HL-60 (cell line): ENCODE data around the gene FBXO47.
A peak's percentile ranks its signal among the peaks of the same experiment; 100 is the strongest.

Experiments used
- DNase-seq, 2 experiments: peaks; one replicate each; pipeline ENCODE4 v3.0.0-alpha.2; 2010 to 2020; ENCODE audit warnings: low read depth in 1 of 2, low spot score in 1 of 2
- H3K27ac ChIP-seq: fragments of 250-450 bp; sonication (Bioruptor Pico); replicated peaks from 2 replicates; pipeline ENCODE4 v1.5.1; 2020; ENCODE audit warnings: mild to moderate bottlenecking, moderate library complexity
- H3K27me3 ChIP-seq: fragments of 250-450 bp; sonication (Bioruptor Pico); 2 replicates; pipeline ENCODE4 v1.5.1; 2021; ENCODE audit warnings: mild to moderate bottlenecking, moderate library complexity; ENCODE audit not compliant: insufficient read depth, poor library complexity, severe bottlenecking
- H3K4me3 ChIP-seq: replicated peaks from 2 replicates; pipeline ENCODE4 v1.5.1; 2011; ENCODE audit warnings: mild to moderate bottlenecking, control low read depth, low read length; ENCODE audit not compliant: insufficient read depth
- CTCF ChIP-seq: IDR thresholded peaks from one replicate; pipeline ENCODE4 v1.5.1; 2011; ENCODE audit warnings: low read length, control low read depth, inconsistent platforms; ENCODE audit not compliant: insufficient read depth
- GABPA ChIP-seq: IDR thresholded peaks from 2 replicates; pipeline ENCODE4 v1.6.1; 2012; ENCODE audit warnings: low read depth
- POLR2AphosphoS5 ChIP-seq: IDR thresholded peaks from 2 replicates; pipeline ENCODE4 v1.6.1; 2012; ENCODE audit warnings: low read depth
- REST ChIP-seq: IDR thresholded peaks from 2 replicates; pipeline ENCODE4 v1.6.1; 2012; ENCODE audit warnings: low read depth; ENCODE audit not compliant: insufficient replicate concordance
- SPI1 ChIP-seq: IDR thresholded peaks from 2 replicates; pipeline ENCODE4 v1.6.1; 2012; ENCODE audit warnings: low read depth, mild to moderate bottlenecking, borderline replicate concordance

The FBXO47 gene

GRCh38 chr17:38906460-38907228 is 60.6 kb downstream of the FBXO47 start:
- Histone ChIP-seq H3K4me3 (no peak overlapping the region), H3K27me3 (no peaks in the 10 kb centered on the region), H3K27ac (peak overlapping the region; percentile 34)
- DNase-seq = no peak
- peak; percentile 32; the same call in 1 of the 2 replicates for TF ChIP-seq SPI1
- TF ChIP-seq REST = no peak

- Histone ChIP-seq H3K27me3 (no peaks in the 10 kb centered on the region), H3K27ac (peak overlapping the region; percentile 34; the same call in 1 of the 2 replicates), H3K4me3 (no peak overlapping the region)
- TF ChIP-seq GABPA (no peak), POLR2AphosphoS5 (no peak), CTCF (no peak), SPI1 (no peak), REST (no peak)
- no peak for DNase-seq
These were observed 61.8 kb downstream of the FBXO47 start for GRCh38 chr17:38905375-38905774.

- Histone ChIP-seq H3K27me3 (no peaks in the 10 kb centered on the region), H3K27ac (no peak overlapping the region), H3K4me3 (no peak overlapping the region)
- TF ChIP-seq GABPA (no peak), SPI1 (no peak), POLR2AphosphoS5 (no peak), CTCF (no peak), REST (no peak)
- DNase-seq = no peak
These were observed 62.3 kb downstream of the FBXO47 start for GRCh38 chr17:38904892-38905291.
